Liver (tissue), 9 donors: ENCODE measurements around the gene CARS1. TPM values are rescaled to one million over a fixed set of nuclear protein-coding genes. Genes with fewer than 3 reads are reported as not detected.

Source experiments
- DNase-seq: peaks from one replicate; pipeline ENCODE4 v3.0.0-alpha.2; 2017; ENCODE audit warnings: low spot score
- H3K27ac ChIP-seq, 2 donors: one replicate each; pipeline ENCODE4 v1.7.0; 2013; ENCODE audit warnings: inconsistent platforms in 2 of 2, low read length in 2 of 2, control low read depth in 1 of 2, low read depth in 1 of 2, mild to moderate bottlenecking in 1 of 2
- H3K27me3 ChIP-seq, 4 donors: one replicate each; pipeline versions ENCODE4 v1.6.1 to v1.7.0; 2013; ENCODE audit warnings: low read length in 3 of 4, inconsistent platforms in 1 of 4, mild to moderate bottlenecking in 1 of 4, moderate library complexity in 1 of 4; ENCODE audit not compliant: control insufficient read depth in 4 of 4, insufficient read depth in 4 of 4
- H3K36me3 ChIP-seq, 4 donors: one replicate each; pipeline versions ENCODE4 v1.6.1 to v1.7.0; 2013; ENCODE audit warnings: low read length in 3 of 4, mild to moderate bottlenecking in 3 of 4, low read depth in 1 of 4, moderate library complexity in 1 of 4; ENCODE audit not compliant: control insufficient read depth in 4 of 4, insufficient read depth in 3 of 4
- H3K4me1 ChIP-seq, 4 donors: one replicate each; pipeline versions ENCODE4 v1.6.1 to v1.7.0; 2013; ENCODE audit warnings: low read length in 3 of 4, mild to moderate bottlenecking in 3 of 4, moderate library complexity in 1 of 4; ENCODE audit not compliant: control insufficient read depth in 4 of 4, insufficient read depth in 4 of 4
- H3K4me3 ChIP-seq, 3 donors: one replicate each; pipeline versions ENCODE4 v1.6.1 to v1.7.0; 2013; ENCODE audit warnings: low read length in 3 of 3, control low read depth in 1 of 3, low read depth in 1 of 3, mild to moderate bottlenecking in 1 of 3
- H3K9ac ChIP-seq, 2 donors: one replicate each; pipeline ENCODE4 v1.7.0; 2013; ENCODE audit warnings: low read length in 2 of 2, mild to moderate bottlenecking in 2 of 2, moderate library complexity in 2 of 2, control low read depth in 1 of 2, low read depth in 1 of 2
- H3K9me3 ChIP-seq, 4 donors: one replicate each; pipeline versions ENCODE4 v1.6.1 to v1.7.0; 2013; ENCODE audit warnings: low read length in 3 of 4; ENCODE audit not compliant: control insufficient read depth in 4 of 4
- EGR1 ChIP-seq, 2 donors: IDR thresholded peaks; 2 replicates each; pipeline ENCODE4 v1.6.1; 2016 to 2018; ENCODE audit warnings: antibody characterized with exemption in 2 of 2, low read depth in 2 of 2
- FOXA1 ChIP-seq: IDR thresholded peaks from 2 replicates; pipeline ENCODE4 v1.6.1; 2016; ENCODE audit warnings: antibody characterized with exemption
- FOXA2 ChIP-seq: IDR thresholded peaks from 2 replicates; pipeline ENCODE4 v1.6.1; 2016; ENCODE audit warnings: antibody characterized with exemption
- GABPA ChIP-seq, 2 donors: IDR thresholded peaks in 1 of 2; conservative IDR thresholded peaks in 1 of 2; 2 replicates each; pipeline ENCODE4 v1.6.1; 2016; ENCODE audit warnings: antibody characterized with exemption in 2 of 2, mild to moderate bottlenecking in 1 of 2, moderate library complexity in 1 of 2
- NR2F2 ChIP-seq: IDR thresholded peaks from 2 replicates; pipeline ENCODE4 v1.6.1; 2016; ENCODE audit warnings: antibody characterized with exemption
- RAD21 ChIP-seq, 2 donors: IDR thresholded peaks; 2 replicates each; pipeline ENCODE4 v1.6.1; 2016; ENCODE audit warnings: antibody characterized with exemption in 2 of 2, mild to moderate bottlenecking in 2 of 2
- REST ChIP-seq: IDR thresholded peaks from 2 replicates; pipeline ENCODE4 v1.6.1; 2016; ENCODE audit warnings: antibody characterized with exemption, mild to moderate bottlenecking
- RXRA ChIP-seq, 2 donors: IDR thresholded peaks; 2 replicates each; pipeline ENCODE4 v1.6.1; 2017 to 2018; ENCODE audit warnings: antibody characterized with exemption in 2 of 2, mild to moderate bottlenecking in 1 of 2
- YY1 ChIP-seq: IDR thresholded peaks from 2 replicates; pipeline ENCODE4 v1.6.1; 2016; ENCODE audit warnings: antibody characterized with exemption, mild to moderate bottlenecking
- WGBS: extraction: QIAGEN DNeasy Blood & Tissue Kit; methylation state at CpG from one replicate; pipeline ENCODE4 v1.1.7; 2013; 5-methylcytosine and 5-hydroxymethylcytosine counted together
- polyA plus RNA-seq, 2 donors: library from polyadenylated mRNA; stranded (reverse) in 1 of 2; unstranded in 1 of 2; fragments of 200-250 nt in 1 of 2; fragments of >200 nt in 1 of 2; fragmentation: Nextera tagmentation in 1 of 2; extraction: Ambion mirVana in 1 of 2; gene quantifications; one replicate each; pipeline versions ENCODE4 v1.2.1 to v1.2.3, GENCODE V29; 2013 to 2015
- total RNA-seq, 2 donors: library from RNA; depleted of rRNA; stranded (reverse); fragments of >200 nt; gene quantifications; one replicate each; pipeline ENCODE4 v1.2.3, GENCODE V29; 2014
- TF ChIP-seq, protein P1 (sequence below): IDR thresholded peaks from 2 replicates; pipeline ENCODE4 v1.6.1; 2016; ENCODE audit warnings: antibody characterized with exemption
- TF ChIP-seq, protein P2 (sequence below): fragments of 150-350 bp; IDR thresholded peaks from 2 replicates; pipeline ENCODE4 v1.5.1; 2017; ENCODE audit warnings: improper control_type of control experiment, low read depth, low read length; ENCODE audit not compliant: missing input control
- donor health status: healthy.
- donor health status: healthy.
- donor health status: healthy.
- donor health status: healthy.
- donor health status: healthy.

Gene CARS1
- total and polyA plus RNA-seq, 4 donors: 15.2 to 40.1 (median 22.1) TPM

DNA sequence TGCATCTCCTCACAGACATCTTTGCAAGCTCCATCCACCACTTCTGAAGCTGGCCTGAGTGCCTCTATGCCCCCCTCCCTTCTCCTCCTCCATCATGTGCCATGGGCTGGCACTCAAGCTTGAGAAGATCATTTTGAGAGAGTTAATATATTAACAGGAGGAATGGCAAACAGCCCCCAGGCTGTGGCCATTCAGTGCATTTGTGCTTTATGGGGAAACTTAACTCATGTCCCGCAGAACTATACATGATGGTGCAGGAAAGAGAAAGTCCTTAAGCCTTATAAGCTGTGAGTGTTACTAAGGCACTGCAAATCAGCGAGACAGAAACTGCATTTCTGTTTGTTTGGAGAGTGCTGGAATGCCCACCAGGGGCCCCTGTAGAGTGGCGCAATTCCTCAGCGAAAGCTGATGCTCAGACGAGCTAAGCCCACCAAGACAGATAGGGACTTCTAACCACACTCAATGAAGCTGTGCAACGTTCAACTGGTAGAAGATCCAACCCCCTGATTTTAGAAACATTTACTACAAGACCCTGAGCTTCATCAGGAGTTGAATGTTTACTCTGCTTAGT, 101.2 kb downstream of the CARS1 start:
- Histone ChIP-seq H3K4me1 (no peaks in the 10 kb centered on the region), H3K27me3 (no peaks in the 10 kb centered on the region), H3K27ac (no peak overlapping the region), H3K4me3 (no peak overlapping the region), H3K36me3 (peaks cover 14 to 88% (median 81%) of the 10 kb centered on the region in 4 donors), H3K9me3 (no peaks in the 10 kb centered on the region), H3K9ac (no peak overlapping the region)
- no peak for DNase-seq
- WGBS: 93% methylated on average over 6 of the region's 6 CpGs
- TF ChIP-seq REST: no peak
- TF ChIP-seq, protein P1, sequence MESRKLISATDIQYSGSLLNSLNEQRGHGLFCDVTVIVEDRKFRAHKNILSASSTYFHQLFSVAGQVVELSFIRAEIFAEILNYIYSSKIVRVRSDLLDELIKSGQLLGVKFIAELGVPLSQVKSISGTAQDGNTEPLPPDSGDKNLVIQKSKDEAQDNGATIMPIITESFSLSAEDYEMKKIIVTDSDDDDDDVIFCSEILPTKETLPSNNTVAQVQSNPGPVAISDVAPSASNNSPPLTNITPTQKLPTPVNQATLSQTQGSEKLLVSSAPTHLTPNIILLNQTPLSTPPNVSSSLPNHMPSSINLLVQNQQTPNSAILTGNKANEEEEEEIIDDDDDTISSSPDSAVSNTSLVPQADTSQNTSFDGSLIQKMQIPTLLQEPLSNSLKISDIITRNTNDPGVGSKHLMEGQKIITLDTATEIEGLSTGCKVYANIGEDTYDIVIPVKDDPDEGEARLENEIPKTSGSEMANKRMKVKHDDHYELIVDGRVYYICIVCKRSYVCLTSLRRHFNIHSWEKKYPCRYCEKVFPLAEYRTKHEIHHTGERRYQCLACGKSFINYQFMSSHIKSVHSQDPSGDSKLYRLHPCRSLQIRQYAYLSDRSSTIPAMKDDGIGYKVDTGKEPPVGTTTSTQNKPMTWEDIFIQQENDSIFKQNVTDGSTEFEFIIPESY: no peak
- no peak for TF ChIP-seq GABPA (IDR thresholded peaks at IDR 0.05 in 1 of 2, conservative IDR thresholded peaks at IDR 0.05 in 1 of 2)
- TF ChIP-seq FOXA1: no peak
- TF ChIP-seq EGR1 (IDR thresholded peaks at IDR 0.05; ENCODE audit: low read depth in 2 of 2): no peak
- no peak for TF ChIP-seq YY1
- TF ChIP-seq, protein P2, sequence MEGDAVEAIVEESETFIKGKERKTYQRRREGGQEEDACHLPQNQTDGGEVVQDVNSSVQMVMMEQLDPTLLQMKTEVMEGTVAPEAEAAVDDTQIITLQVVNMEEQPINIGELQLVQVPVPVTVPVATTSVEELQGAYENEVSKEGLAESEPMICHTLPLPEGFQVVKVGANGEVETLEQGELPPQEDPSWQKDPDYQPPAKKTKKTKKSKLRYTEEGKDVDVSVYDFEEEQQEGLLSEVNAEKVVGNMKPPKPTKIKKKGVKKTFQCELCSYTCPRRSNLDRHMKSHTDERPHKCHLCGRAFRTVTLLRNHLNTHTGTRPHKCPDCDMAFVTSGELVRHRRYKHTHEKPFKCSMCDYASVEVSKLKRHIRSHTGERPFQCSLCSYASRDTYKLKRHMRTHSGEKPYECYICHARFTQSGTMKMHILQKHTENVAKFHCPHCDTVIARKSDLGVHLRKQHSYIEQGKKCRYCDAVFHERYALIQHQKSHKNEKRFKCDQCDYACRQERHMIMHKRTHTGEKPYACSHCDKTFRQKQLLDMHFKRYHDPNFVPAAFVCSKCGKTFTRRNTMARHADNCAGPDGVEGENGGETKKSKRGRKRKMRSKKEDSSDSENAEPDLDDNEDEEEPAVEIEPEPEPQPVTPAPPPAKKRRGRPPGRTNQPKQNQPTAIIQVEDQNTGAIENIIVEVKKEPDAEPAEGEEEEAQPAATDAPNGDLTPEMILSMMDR: no peak
- TF ChIP-seq RAD21 (IDR thresholded peaks at IDR 0.05): no peak
- TF ChIP-seq RXRA (IDR thresholded peaks at IDR 0.05): no peak
- TF ChIP-seq NR2F2: no peak

DNA sequence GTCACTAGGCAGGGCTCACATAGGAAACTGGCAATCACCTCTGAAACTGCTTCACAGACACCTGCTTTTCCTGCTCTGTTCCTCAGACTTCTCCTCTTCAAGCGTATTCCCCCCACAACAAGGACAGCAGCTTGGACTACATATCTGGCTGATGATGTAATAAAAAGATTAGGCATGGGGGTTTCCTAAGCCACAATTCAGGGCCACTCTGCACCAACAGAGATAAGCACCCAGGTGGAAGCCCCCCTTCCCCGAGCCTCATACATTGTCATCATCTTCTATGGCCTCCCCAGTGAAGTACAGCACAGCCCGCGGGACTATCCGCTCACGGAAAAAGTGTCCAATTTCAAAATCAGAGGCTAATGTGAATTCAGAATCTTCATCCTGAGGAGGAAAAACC, 103.0 kb downstream of the CARS1 start:
- DNase-seq: no peak
- Histone ChIP-seq H3K4me3 (no peak overlapping the region), H3K9ac (no peak overlapping the region), H3K9me3 (no peaks in the 10 kb centered on the region), H3K4me1 (no peaks in the 10 kb centered on the region), H3K27me3 (no peaks in the 10 kb centered on the region), H3K36me3 (peaks cover 14 to 90% (median 86%) of the 10 kb centered on the region in 4 donors), H3K27ac (no peak overlapping the region)
- 97% methylated on average over 6 of the region's 6 CpGs for WGBS
- TF ChIP-seq FOXA2: no peak
